GM23338 (cell line): ENCODE data around the gene CHCHD6. TPM values are rescaled to one million over a fixed set of nuclear protein-coding genes. Genes with fewer than 3 reads are reported as not detected.

Source experiments
- ATAC-seq: fragments of 200-7000 bp; cut with Tn5 transposase; 3 replicates; pipeline ENCODE4 v1.9.1; 2020
- DNase-seq: peaks from one replicate; pipeline ENCODE4 v3.0.0-alpha.2; 2015; ENCODE audit warnings: low spot score
- H2AFZ ChIP-seq: fragments of 200-600 bp; sonication (generic); 2 replicates; pipeline ENCODE4 v1.8.0; 2016; ENCODE audit warnings: antibody characterized with exemption, mild to moderate bottlenecking, moderate library complexity
- H3F3A ChIP-seq: fragments of 200-600 bp; sonication (generic); replicated peaks from 2 replicates; pipeline ENCODE4 v1.8.0; 2017; ENCODE audit warnings: antibody characterized with exemption, mixed run types, low read depth
- H3K27ac ChIP-seq: fragments of 200-600 bp; sonication (generic); 2 replicates; pipeline ENCODE4 v1.6.1; 2016; ENCODE audit warnings: low read depth
- H3K27me3 ChIP-seq: fragments of 200-600 bp; sonication (generic); 2 replicates; pipeline ENCODE4 v1.8.0; 2016; ENCODE audit warnings: mild to moderate bottlenecking, mixed run types, moderate library complexity; ENCODE audit not compliant: insufficient read depth
- H3K36me3 ChIP-seq: fragments of 200-600 bp; sonication (generic); 2 replicates; pipeline ENCODE4 v1.8.0; 2016; ENCODE audit warnings: mild to moderate bottlenecking; ENCODE audit not compliant: insufficient read depth
- H3K4me1 ChIP-seq: fragments of 200-600 bp; sonication (generic); 2 replicates; pipeline ENCODE4 v1.8.0; 2016; ENCODE audit warnings: mild to moderate bottlenecking, moderate library complexity; ENCODE audit not compliant: insufficient read depth
- H3K4me2 ChIP-seq: fragments of 200-600 bp; sonication (generic); 2 replicates; pipeline ENCODE4 v1.7.1; 2017; ENCODE audit warnings: mixed run types
- H3K4me3 ChIP-seq: fragments of 200-600 bp; sonication (generic); 2 replicates; pipeline ENCODE4 v1.6.1; 2016; ENCODE audit warnings: mixed run types
- H3K79me2 ChIP-seq: fragments of 200-600 bp; sonication (generic); replicated peaks from 2 replicates; pipeline ENCODE4 v1.8.0; 2017; ENCODE audit warnings: mild to moderate bottlenecking; ENCODE audit not compliant: insufficient read depth
- H3K9me2 ChIP-seq: fragments of 200-600 bp; sonication (generic); 2 replicates; pipeline ENCODE4 v1.8.0; 2017; ENCODE audit not compliant: insufficient read depth
- H4K20me1 ChIP-seq: fragments of 200-600 bp; sonication (generic); replicated peaks from 2 replicates; pipeline ENCODE4 v1.8.0; 2017; ENCODE audit warnings: mild to moderate bottlenecking; ENCODE audit not compliant: insufficient read depth
- H3K27ac Mint-ChIP-seq: 2 replicates; pipeline ENCODE4 v1.8.0; 2020; ENCODE audit warnings: inconsistent platforms, mild to moderate bottlenecking, moderate library complexity, mixed read lengths
- H3K27me3 Mint-ChIP-seq: 3 replicates; pipeline ENCODE4 v1.8.0; 2022; ENCODE audit warnings: low read depth, mild to moderate bottlenecking, moderate library complexity, mixed read lengths, inconsistent platforms; ENCODE audit not compliant: insufficient read depth, poor library complexity
- H3K36me3 Mint-ChIP-seq: 3 replicates; pipeline ENCODE4 v1.8.0; 2021; ENCODE audit warnings: low read depth, mild to moderate bottlenecking, inconsistent platforms, moderate library complexity, mixed read lengths
- H3K4me1 Mint-ChIP-seq: 3 replicates; pipeline ENCODE4 v1.8.0; 2020; ENCODE audit warnings: mild to moderate bottlenecking, inconsistent platforms, mixed read lengths
- H3K4me3 Mint-ChIP-seq: 3 replicates; pipeline ENCODE4 v1.8.0; 2021; ENCODE audit warnings: moderate library complexity, mild to moderate bottlenecking, inconsistent platforms, mixed read lengths
- H3K9me3 Mint-ChIP-seq: 3 replicates; pipeline ENCODE4 v1.8.0; 2020; ENCODE audit warnings: moderate library complexity, mild to moderate bottlenecking, inconsistent platforms, mixed read lengths
- CREB1 ChIP-seq: fragments of 250-450 bp; sonication (Bioruptor Pico); IDR thresholded peaks from 2 replicates; pipeline ENCODE4 v1.5.0; 2020; ENCODE audit warnings: low read depth, mild to moderate bottlenecking, moderate library complexity
- CTCF ChIP-seq, 2 experiments: fragments of 200-600 bp in 1 of 2; sonication (generic) in 1 of 2; conservative IDR thresholded peaks; 2 replicates each; pipeline versions ENCODE4 v1.5.1 to v1.6.1; 2016 to 2017; ENCODE audit warnings: antibody characterized with exemption in 2 of 2, low read depth in 2 of 2, mild to moderate bottlenecking in 2 of 2, moderate library complexity in 1 of 2
- ETS1 ChIP-seq: IDR thresholded peaks from 2 replicates; pipeline ENCODE4 v1.6.1; 2016; ENCODE audit warnings: antibody characterized with exemption
- EZH2 ChIP-seq: fragments of 200-600 bp; sonication (generic); IDR thresholded peaks from one replicate; pipeline ENCODE4 v1.8.0; 2017; ENCODE audit warnings: antibody characterized with exemption, mild to moderate bottlenecking, low read depth; ENCODE audit not compliant: unreplicated experiment
- EZH2phosphoT487 ChIP-seq: fragments of 200-600 bp; sonication (generic); IDR thresholded peaks from one replicate; pipeline ENCODE4 v1.8.1; 2018; ENCODE audit warnings: antibody characterized with exemption; ENCODE audit not compliant: unreplicated experiment
- JUNB ChIP-seq: IDR thresholded peaks from one replicate; pipeline ENCODE4 v1.6.1; 2016; ENCODE audit warnings: antibody characterized with exemption; ENCODE audit not compliant: unreplicated experiment
- NANOG ChIP-seq: IDR thresholded peaks from 2 replicates; pipeline ENCODE4 v1.6.1; 2016; ENCODE audit warnings: antibody characterized with exemption, borderline replicate concordance
- POLR2AphosphoS5 ChIP-seq: IDR thresholded peaks from 2 replicates; pipeline ENCODE4 v1.6.1; 2016; ENCODE audit warnings: antibody characterized with exemption, low read depth
- REST ChIP-seq: IDR thresholded peaks from one replicate; pipeline ENCODE4 v1.6.1; 2018; ENCODE audit warnings: antibody characterized with exemption; ENCODE audit not compliant: unreplicated experiment
- STAT1 ChIP-seq: IDR thresholded peaks from one replicate; pipeline ENCODE4 v1.6.1; 2016; ENCODE audit warnings: antibody characterized with exemption; ENCODE audit not compliant: unreplicated experiment
- ZNF114 ChIP-seq: fragments of 250-450 bp; sonication (Bioruptor Pico); IDR thresholded peaks from 2 replicates; pipeline ENCODE4 v1.5.0; 2020; ENCODE audit warnings: mild to moderate bottlenecking, moderate library complexity
- ZNF331 ChIP-seq: fragments of 250-450 bp; sonication (Bioruptor Pico); IDR thresholded peaks from 2 replicates; pipeline ENCODE4 v1.5.0; 2020; ENCODE audit warnings: low read depth, mild to moderate bottlenecking, moderate library complexity
- ZNF462 ChIP-seq: fragments of 250-450 bp; sonication (Bioruptor Pico); IDR thresholded peaks from 2 replicates; pipeline ENCODE4 v1.5.0; 2020; ENCODE audit warnings: mild to moderate bottlenecking, moderate library complexity
- polyA plus RNA-seq: library from polyadenylated mRNA; unstranded; fragments of >200 nt; fragmentation: Nextera tagmentation; extraction: Ambion mirVana; gene quantifications from 2 replicates; pipeline ENCODE4 v1.2.1, GENCODE V29; 2016
- total RNA-seq: library from RNA; depleted of rRNA; stranded (reverse); fragments of >200 nt; shearing (Covaris generic); gene quantifications from 2 replicates; pipeline ENCODE4 v1.2.3, GENCODE V29; 2014

CHCHD6 gene
- total and polyA plus RNA-seq, 2 experiments from 2014 or later: 28.8 to 43.0 TPM

GRCh38 chr3:126980266-126980811 lies 276.3 kb downstream of the CHCHD6 start (continued):
- no peak for TF ChIP-seq ZNF462 (CRISPR knock-in tag)
- no peak for TF ChIP-seq ZNF331 (CRISPR knock-in tag)

GRCh38 chr3:126982126-126982470 lies 278.1 kb downstream of the CHCHD6 start:
- DNase-seq (peak; percentile 58), ATAC-seq (peak; percentile 46)
- Mint-ChIP-seq H3K36me3 (no peaks in the 10 kb centered on the region; the same call in 2 of the 3 replicates), H3K27ac (no peak overlapping the region), H3K4me1 (peaks cover 6% of the 10 kb centered on the region), H3K4me3 (peak overlapping the region; percentile 78), H3K9me3 (no peaks in the 10 kb centered on the region), H3K27me3 (peaks cover 22% of the 10 kb centered on the region)
- Histone ChIP-seq H3K4me3 (peak overlapping the region; percentile 54), H3K4me2 (peak overlapping the region; percentile 86), H3K36me3 (no peaks in the 10 kb centered on the region), H3K79me2 (peaks cover 30% of the 10 kb centered on the region), H2AFZ (peak overlapping the region; percentile 94), H3K4me1 (peaks cover 4% of the 10 kb centered on the region), H4K20me1 (no peaks in the 10 kb centered on the region; the same call in 1 of the 2 replicates), H3K27ac (no peak overlapping the region), H3K9me2 (no peaks in the 10 kb centered on the region), H3F3A (no peaks in the 10 kb centered on the region), H3K27me3 (0 out of 2 replicates have a peak, but pooled peaks cover 10% of the 10 kb centered on the region)
- no peak for TF ChIP-seq STAT1
- no peak for TF ChIP-seq NANOG
- TF ChIP-seq ETS1: no peak
- TF ChIP-seq CREB1 (CRISPR knock-in tag): no peak
- no peak for TF ChIP-seq ZNF331 (CRISPR knock-in tag)
- TF ChIP-seq EZH2: no peak
- TF ChIP-seq EZH2phosphoT487: no peak
- TF ChIP-seq CTCF (conservative IDR thresholded peaks at IDR 0.05; ENCODE audit: low read depth in 2 of 2): no peak
- TF ChIP-seq JUNB: no peak
- TF ChIP-seq ZNF114 (CRISPR knock-in tag): no peak
- TF ChIP-seq REST: no peak
- no peak; the same call in 1 of the 2 replicates for TF ChIP-seq POLR2AphosphoS5
